Activated naive CD4-positive, alpha-beta T cell treated with Interleukin-2 at 50 U/mL for 16 hours (primary cell): ENCODE measurements around the gene CYP2E1.
"Not testable (repeated sequence)": the region's sequence is repeated elsewhere in the genome, so short reads cannot be mapped to it uniquely, and the experiment has no call there.

Experiments
- DNase-seq: peaks from one replicate; pipeline ENCODE4 v3.0.0-alpha.2; 2020

The CYP2E1 gene

DNA sequence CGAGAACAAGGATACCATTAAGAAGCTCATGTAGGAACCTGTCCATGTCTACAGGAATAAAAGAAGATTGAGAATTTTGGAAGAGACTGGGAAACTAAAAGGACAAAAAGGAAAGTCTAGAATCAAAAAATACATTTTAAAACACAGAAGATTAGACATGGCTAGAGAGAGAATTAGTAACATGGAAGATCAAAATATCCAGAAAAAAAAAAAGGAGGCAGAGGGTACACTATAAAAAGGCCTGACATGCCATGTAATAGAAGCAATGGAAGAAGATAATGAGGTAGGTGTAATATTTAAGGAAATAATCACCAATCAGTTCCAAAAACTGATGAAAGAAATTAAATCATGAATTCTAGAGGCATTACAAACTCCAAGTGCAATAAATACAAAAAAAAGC is 46.3 kb downstream of the CYP2E1 start:
- not testable (repeated sequence) for DNase-seq

DNA sequence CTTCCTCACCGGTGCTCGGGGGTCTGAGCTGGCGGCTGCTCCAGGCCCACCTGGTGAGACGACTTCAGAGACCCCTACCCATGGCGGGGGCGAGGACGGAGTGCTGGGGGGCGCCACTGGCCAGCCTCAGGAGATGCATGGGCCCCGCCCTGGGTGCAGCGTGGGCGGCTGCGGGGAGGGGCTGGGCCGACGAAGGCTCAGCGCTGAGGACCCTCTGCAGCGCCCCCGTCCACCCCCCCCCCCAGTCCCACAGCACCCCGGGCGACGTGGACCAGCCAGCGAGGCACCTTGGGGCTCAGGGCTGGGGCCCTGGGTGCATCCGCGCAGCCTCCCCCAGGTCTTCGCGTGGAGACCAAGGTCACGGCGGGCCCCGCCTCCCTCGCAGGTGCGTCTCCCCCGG is 49.9 kb downstream of the CYP2E1 start:
- DNase-seq, result not testable (repeated sequence)
